GM12864 (cell line): Measurements from ENCODE around the gene BID.
"Not testable (repeated sequence)": the region's sequence is repeated elsewhere in the genome, so short reads cannot be mapped to it uniquely, and the experiment has no call there.

ENCODE experiments used
- DNase-seq: peaks from one replicate; pipeline ENCODE4 v3.0.0-alpha.2; 2011; ENCODE audit warnings: low read depth
- H3K4me3 ChIP-seq: 2 replicates; pipeline ENCODE4 v1.5.1; 2011; ENCODE audit warnings: mild to moderate bottlenecking, low read depth, low read length, control low read depth
- TF ChIP-seq, protein P1 (sequence below): IDR thresholded peaks from 2 replicates; pipeline ENCODE4 v1.5.1; 2011; ENCODE audit warnings: low read depth, mild to moderate bottlenecking, moderate library complexity, low read length, control low read depth, inconsistent platforms; ENCODE audit errors: missing control alignments

The BID gene

DNA sequence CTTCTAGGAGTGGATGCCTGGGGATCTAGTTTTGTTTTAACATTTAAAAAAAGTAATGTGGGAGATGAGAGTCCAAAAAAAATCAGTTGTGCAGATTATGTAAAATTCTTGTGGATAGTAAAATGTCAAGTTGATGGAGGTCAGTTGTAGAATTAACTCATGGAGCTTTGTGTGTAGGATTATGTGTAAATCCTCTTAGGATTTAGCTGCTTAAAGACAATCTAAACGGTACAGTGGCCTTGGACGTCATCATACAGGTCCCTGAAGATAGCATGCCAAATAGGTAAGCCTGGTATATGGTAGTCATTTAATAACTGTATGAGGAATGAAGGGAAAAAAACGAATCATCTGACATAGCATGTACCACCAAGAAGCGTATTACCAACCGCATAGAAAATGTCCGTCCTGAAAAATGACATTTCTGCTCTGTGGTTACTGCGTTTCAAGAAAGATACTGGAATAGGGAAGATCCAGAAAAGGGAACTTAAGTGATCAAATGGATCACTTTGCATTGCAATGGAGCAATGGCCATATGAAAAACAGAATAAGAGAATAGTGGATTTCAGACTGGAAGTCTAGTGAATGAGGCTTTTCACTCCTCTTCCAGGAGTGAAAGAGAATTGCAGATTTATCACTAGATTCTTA, 74.5 kb downstream of the BID start:
- TF ChIP-seq, protein P1, sequence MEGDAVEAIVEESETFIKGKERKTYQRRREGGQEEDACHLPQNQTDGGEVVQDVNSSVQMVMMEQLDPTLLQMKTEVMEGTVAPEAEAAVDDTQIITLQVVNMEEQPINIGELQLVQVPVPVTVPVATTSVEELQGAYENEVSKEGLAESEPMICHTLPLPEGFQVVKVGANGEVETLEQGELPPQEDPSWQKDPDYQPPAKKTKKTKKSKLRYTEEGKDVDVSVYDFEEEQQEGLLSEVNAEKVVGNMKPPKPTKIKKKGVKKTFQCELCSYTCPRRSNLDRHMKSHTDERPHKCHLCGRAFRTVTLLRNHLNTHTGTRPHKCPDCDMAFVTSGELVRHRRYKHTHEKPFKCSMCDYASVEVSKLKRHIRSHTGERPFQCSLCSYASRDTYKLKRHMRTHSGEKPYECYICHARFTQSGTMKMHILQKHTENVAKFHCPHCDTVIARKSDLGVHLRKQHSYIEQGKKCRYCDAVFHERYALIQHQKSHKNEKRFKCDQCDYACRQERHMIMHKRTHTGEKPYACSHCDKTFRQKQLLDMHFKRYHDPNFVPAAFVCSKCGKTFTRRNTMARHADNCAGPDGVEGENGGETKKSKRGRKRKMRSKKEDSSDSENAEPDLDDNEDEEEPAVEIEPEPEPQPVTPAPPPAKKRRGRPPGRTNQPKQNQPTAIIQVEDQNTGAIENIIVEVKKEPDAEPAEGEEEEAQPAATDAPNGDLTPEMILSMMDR: no peak
- H3K4me3 ChIP-seq: no peak overlapping the region
- no peak for DNase-seq

GRCh38 chr22:17698948-17699347, 75.3 kb downstream of the BID start:
- DNase-seq: no peak
- TF ChIP-seq, protein P1: no peak
- H3K4me3 ChIP-seq: no peak overlapping the region

DNA sequence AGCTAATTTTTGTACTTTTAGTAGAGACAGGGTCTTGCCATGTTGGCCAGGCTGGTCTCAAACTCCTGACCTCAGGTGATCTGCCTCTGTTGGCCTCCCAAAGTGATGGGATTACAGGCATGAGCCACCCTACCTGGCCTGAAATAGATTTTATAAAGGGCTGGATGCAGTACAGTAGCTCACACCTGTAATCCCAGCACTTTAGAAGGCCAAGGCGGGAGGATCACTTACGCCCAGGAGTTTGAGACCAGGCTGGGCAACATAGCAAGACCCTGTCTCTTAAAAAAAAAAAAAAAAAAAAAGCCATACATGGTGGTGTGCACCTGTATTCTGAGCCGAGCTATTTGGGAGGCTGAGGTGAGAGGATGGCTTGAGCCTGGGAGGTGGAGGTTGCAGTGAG, 76.0 kb downstream of the BID start:
- H3K4me3 ChIP-seq, DNase-seq: not testable (repeated sequence)

DNA sequence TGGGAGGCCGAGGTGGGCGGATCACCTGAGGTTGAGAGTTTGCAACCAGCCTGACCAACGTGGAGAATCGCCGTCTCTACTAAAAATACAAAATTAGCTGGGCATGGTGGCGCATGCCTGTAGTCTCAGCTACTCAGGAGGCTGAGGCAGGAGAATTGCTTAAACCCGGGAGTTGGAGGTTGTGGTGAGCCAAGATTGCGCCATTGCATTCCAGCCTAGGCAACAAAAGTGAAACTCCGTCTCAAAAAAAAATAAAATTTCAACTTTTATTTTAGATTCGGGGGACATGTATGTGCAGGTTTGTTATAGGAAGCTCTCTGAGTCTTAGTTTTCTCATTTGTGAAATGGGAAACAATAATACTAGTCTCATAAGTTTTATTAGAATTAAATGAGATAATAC, 77.1 kb downstream of the BID start:
- not testable (repeated sequence) for DNase-seq, H3K4me3 ChIP-seq

- TF ChIP-seq, protein P1: no peak
- H3K4me3 ChIP-seq: no peak overlapping the region
- no peak for DNase-seq
Observed at GRCh38 chr22:17695986-17696385, 78.3 kb downstream of the BID start.

DNA sequence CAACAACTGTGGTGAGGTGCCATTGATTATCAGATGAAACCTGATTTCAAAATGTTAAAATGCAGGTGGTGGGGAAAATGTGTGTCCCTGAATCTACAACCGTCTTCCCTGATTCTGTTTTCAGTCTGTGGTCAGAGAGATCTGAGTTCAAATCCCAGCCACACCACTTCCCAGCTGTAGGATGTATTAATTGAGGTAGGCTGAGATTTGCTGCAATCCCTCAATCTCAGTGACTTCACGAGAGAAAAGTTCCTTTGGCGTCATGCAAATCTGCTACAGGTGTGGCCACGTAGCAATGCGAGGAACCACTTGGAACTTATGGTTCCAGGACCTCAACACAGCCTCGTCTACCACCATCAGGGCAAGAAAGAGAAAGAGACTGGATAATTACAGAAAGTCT, 79.5 kb downstream of the BID start:
- DNase-seq: no peak
- H3K4me3 ChIP-seq: no peak overlapping the region
- TF ChIP-seq, protein P1: no peak

- TF ChIP-seq, protein P1: no peak
Observed at GRCh38 chr22:17694193-17694592, 80.1 kb downstream of the BID start.

DNA sequence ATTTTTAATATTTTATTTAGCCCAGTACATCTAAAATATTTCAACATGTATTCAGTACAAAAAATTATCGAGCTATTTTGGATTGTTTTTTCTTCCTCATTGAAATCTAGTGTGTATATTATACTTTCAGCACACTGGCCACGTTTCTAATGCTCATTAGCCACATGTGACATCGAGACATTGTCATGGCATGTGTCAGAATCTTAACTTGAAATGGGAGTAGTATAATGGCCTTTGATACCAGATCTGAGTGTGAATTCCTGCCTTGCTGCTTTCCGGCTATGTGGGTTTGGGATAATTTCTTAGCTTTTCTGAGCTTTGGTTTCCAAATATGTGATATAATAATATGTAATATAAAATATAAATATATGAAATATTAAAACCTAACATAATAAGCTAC, 81.4 kb downstream of the BID start:
- TF ChIP-seq, protein P1: no peak
- H3K4me3 ChIP-seq: no peak overlapping the region
- no peak for DNase-seq

More at GRCh38 chr22:17694193-17694592, 80.1 kb downstream of the BID start:
- H3K4me3 ChIP-seq: no peak overlapping the region
- DNase-seq: no peak
